GM18907 (cell line): Measurements from ENCODE around the gene ADM2.

Experiments used
- ATAC-seq: cut with Tn5 transposase; IDR thresholded peaks from one replicate; pipeline ENCODE4 v1.9.1; 2021; ENCODE audit warnings: mild to moderate bottlenecking, moderate library complexity; ENCODE audit not compliant: unreplicated experiment

ADM2 gene

GRCh38 chr22:50467341-50467740, 14.0 kb upstream of the ADM2 start:
- ATAC-seq: no peak

GRCh38 chr22:50467773-50468440, 13.4 kb upstream of the ADM2 start:
- ATAC-seq: no peak

GRCh38 chr22:50468626-50469025, 12.7 kb upstream of the ADM2 start:
- ATAC-seq: no peak

- ATAC-seq: peak; percentile 68
Observed at GRCh38 chr22:50469377-50470305, 11.7 kb upstream of the ADM2 start.

GRCh38 chr22:50470491-50470890, 10.9 kb upstream of the ADM2 start:
- ATAC-seq: peak; percentile 1

GRCh38 chr22:50471197-50471847, 10.0 kb upstream of the ADM2 start:
- ATAC-seq: no peak

- ATAC-seq: no peak
Observed at GRCh38 chr22:50471962-50472361, 9.4 kb upstream of the ADM2 start.

GRCh38 chr22:50473088-50473487, 8.3 kb upstream of the ADM2 start:
- ATAC-seq: no peak

- ATAC-seq: no peak
Observed at GRCh38 chr22:50473855-50474671, 7.3 kb upstream of the ADM2 start.

GRCh38 chr22:50474710-50475651, 6.4 kb upstream of the ADM2 start, which contains the start of gene SBF1:
Gene SBF1 (minus strand): TSS chr22:50475035. CDS start chr22:50474840, 195 bp downstream.
- peak; percentile 62 for ATAC-seq

- no peak for ATAC-seq
Observed at GRCh38 chr22:50475652-50476002, 5.7 kb upstream of the ADM2 start.

GRCh38 chr22:50476868-50477267, 4.5 kb upstream of the ADM2 start:
- no peak for ATAC-seq

- no peak for ATAC-seq
Observed at GRCh38 chr22:50477923-50478322, 3.4 kb upstream of the ADM2 start.

GRCh38 chr22:50479721-50480120, 1.6 kb upstream of the ADM2 start:
- no peak for ATAC-seq

- ATAC-seq: no peak
Observed at GRCh38 chr22:50481045-50481439, 301 bp upstream of the ADM2 start.

GRCh38 chr22:50482107-50483074, 1.0 kb downstream of the ADM2 start:
- no peak for ATAC-seq

- ATAC-seq: no peak
Observed at GRCh38 chr22:50483106-50483505, 1.8 kb downstream of the ADM2 start.

- ATAC-seq: no peak
Observed at GRCh38 chr22:50483556-50483955, 2.2 kb downstream of the ADM2 start.
